Islet of Langerhans (tissue), 1 donor: ENCODE measurements around the gene TRIM72.
"Not testable (repeated sequence)": the region's sequence is repeated elsewhere in the genome, so short reads cannot be mapped to it uniquely, and the experiment has no call there.

Source experiments
- FAIRE-seq: peaks from one replicate; lab custom pipeline; 2011; peaks lifted over from hg19 to GRCh38; lab: Jason Lieb, UNC

The TRIM72 gene

GRCh38 chr16:31213877-31214707, at the start of gene TRIM72:
Gene TRIM72, plus strand, starts transcription at chr16:31214119. Its CDS starts 620 bp downstream, at chr16:31214739.
- no peak for FAIRE-seq

- FAIRE-seq = no peak
Measured at GRCh38 chr16:31167315-31167714, 46.6 kb upstream of the TRIM72 start.

- no peak for FAIRE-seq
Measured at GRCh38 chr16:31168848-31169247, 45.1 kb upstream of the TRIM72 start.

GRCh38 chr16:31170048-31170447, 43.9 kb upstream of the TRIM72 start:
- FAIRE-seq = not testable (repeated sequence)

- no peak for FAIRE-seq
Measured at GRCh38 chr16:31177136-31177535, 36.8 kb upstream of the TRIM72 start.

GRCh38 chr16:31179219-31179746, 34.6 kb upstream of the TRIM72 start:
- no peak for FAIRE-seq

- FAIRE-seq = no peak
Measured at GRCh38 chr16:31179747-31180459, 34.0 kb upstream of the TRIM72 start, which contains the start of gene FUS. Gene FUS, plus strand, starts transcription at chr16:31180139. Its CDS starts 76 bp downstream, at chr16:31180215.

- no peak for FAIRE-seq
Measured at GRCh38 chr16:31181102-31181830, 32.7 kb upstream of the TRIM72 start.

- no peak for FAIRE-seq
Measured at GRCh38 chr16:31182391-31182790, 31.5 kb upstream of the TRIM72 start.

GRCh38 chr16:31183432-31184428, 30.2 kb upstream of the TRIM72 start:
- no peak for FAIRE-seq

- FAIRE-seq = no peak
Measured at GRCh38 chr16:31184888-31185287, 29.0 kb upstream of the TRIM72 start.

- FAIRE-seq = no peak
Measured at GRCh38 chr16:31185339-31185738, 28.6 kb upstream of the TRIM72 start.

GRCh38 chr16:31186176-31186575, 27.7 kb upstream of the TRIM72 start:
- FAIRE-seq = no peak

- FAIRE-seq = no peak
Measured at GRCh38 chr16:31186930-31187807, 26.8 kb upstream of the TRIM72 start.

- FAIRE-seq = no peak
Measured at GRCh38 chr16:31187808-31188189, 26.1 kb upstream of the TRIM72 start.

- FAIRE-seq = no peak
Measured at GRCh38 chr16:31188450-31189411, 25.2 kb upstream of the TRIM72 start.

GRCh38 chr16:31189412-31189778, 24.5 kb upstream of the TRIM72 start:
- FAIRE-seq = no peak

GRCh38 chr16:31190061-31190460, 23.9 kb upstream of the TRIM72 start:
- no peak for FAIRE-seq

- no peak for FAIRE-seq
Measured at GRCh38 chr16:31190818-31191444, 23.0 kb upstream of the TRIM72 start.
